WI38 (cell line): ENCODE data around the gene ZBTB25.

Experiments used
- H3K4me3 ChIP-seq: 2 replicates; pipeline ENCODE4 v1.5.1; 2011; ENCODE audit warnings: low read depth, mild to moderate bottlenecking, control low read depth, low read length
- TF ChIP-seq, protein P1 (sequence below): IDR thresholded peaks from 2 replicates; pipeline ENCODE4 v1.5.1; 2012; ENCODE audit warnings: low read depth, mild to moderate bottlenecking, control low read depth, low read length

ZBTB25 gene

GRCh38 chr14:64474041-64474440 is 29.6 kb downstream of the ZBTB25 start:
- no peak overlapping the region for H3K4me3 ChIP-seq

DNA sequence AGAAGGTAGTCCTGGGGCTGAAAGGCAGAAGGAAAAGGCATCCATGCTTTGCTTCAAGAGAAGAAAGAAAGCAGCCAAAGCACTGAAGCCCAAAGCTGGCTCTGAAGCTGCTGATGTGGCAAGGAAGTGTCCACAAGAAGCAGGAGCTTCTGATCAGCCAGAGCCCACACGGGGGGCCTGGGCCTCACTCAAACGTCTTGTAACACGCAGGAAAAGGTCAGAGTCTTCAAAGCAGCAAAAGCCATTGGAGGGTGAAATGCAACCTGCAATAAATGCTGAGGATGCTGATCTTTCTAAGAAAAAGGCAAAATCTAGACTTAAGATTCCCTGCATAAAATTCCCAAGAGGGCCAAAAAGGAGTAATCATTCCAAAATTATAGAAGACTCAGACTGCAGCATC is 35.2 kb downstream of the ZBTB25 start:
- H3K4me3 ChIP-seq = no peak overlapping the region
- TF ChIP-seq, protein P1, sequence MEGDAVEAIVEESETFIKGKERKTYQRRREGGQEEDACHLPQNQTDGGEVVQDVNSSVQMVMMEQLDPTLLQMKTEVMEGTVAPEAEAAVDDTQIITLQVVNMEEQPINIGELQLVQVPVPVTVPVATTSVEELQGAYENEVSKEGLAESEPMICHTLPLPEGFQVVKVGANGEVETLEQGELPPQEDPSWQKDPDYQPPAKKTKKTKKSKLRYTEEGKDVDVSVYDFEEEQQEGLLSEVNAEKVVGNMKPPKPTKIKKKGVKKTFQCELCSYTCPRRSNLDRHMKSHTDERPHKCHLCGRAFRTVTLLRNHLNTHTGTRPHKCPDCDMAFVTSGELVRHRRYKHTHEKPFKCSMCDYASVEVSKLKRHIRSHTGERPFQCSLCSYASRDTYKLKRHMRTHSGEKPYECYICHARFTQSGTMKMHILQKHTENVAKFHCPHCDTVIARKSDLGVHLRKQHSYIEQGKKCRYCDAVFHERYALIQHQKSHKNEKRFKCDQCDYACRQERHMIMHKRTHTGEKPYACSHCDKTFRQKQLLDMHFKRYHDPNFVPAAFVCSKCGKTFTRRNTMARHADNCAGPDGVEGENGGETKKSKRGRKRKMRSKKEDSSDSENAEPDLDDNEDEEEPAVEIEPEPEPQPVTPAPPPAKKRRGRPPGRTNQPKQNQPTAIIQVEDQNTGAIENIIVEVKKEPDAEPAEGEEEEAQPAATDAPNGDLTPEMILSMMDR = no peak

More at GRCh38 chr14:64474041-64474440, 29.6 kb downstream of the ZBTB25 start:
- TF ChIP-seq, protein P1 = no peak

- no peak overlapping the region for H3K4me3 ChIP-seq
- TF ChIP-seq, protein P1 = no peak
Measured at GRCh38 chr14:64467566-64467965, 36.1 kb downstream of the ZBTB25 start.

GRCh38 chr14:64467101-64467500 is 36.5 kb downstream of the ZBTB25 start:
- no peak overlapping the region for H3K4me3 ChIP-seq
- TF ChIP-seq, protein P1 = no peak

DNA sequence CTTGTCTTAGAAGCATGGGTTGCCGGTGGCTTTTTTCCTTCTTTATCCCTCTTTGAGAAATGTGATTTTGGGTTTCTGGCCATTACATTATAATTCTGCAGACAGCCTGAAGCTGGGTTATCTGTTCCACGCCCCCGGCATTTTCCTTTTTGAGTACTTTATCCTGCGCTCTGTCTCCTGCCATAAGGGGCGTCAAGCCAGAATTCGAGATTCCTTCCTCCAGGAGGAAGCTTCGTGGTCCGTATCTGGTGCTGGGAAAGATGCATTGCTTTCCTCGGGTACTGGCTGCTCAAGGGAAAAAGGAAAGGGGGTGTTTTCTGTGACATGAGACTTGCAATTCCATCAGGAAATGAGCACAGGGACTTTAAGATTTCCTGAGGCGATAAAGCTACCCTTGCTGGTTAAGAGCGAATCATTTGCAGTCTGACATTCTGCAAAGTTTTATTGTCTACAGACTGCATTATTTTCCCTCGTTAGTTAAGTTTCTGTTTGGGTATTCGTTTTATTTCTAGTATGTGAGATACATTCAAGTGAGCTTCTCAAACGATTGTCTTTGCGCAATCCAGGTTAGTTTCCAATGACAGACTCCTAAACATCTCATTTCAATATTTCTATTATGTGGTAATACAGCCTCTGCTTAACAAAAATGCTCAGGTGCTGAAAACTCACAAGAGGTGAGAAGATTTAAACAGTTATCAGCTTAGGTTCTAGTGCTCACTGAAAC is 37.6 kb downstream of the ZBTB25 start:
- TF ChIP-seq, protein P1 = peak; percentile 31

DNA sequence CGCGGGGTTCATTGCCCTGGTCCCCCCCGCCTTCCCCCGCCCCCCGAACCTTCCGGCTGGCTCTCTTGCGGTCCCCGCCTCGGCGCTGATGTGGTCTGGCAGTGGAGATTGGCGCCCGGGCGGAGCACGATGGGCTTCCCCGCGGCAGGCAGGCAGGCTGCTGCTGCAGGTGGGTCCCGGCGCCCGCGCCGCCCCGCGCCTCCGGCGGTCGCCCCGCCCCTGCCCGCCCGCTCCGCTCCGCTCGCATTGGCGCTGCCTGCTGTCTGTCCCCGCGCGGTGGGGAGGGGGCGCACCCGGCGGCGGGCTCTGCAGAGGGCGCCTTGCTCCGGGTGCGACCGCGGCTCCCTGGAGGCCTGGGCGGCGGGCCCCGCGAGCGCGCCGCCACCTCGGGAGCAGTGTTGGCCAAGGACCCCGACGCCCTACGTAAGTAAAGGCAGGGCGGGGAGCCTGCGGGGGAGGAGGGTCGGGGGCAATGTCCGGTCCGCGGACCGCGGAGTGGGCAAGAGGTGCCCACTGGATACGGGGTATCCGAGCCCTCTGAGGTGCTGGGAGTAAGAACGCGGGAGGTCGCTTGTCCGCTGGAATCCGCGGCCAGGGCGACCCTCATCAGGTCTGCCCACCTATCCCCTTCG is 38.3 kb downstream of the ZBTB25 start, which contains the start of gene AKAP5:
AKAP5 (plus strand) TSS at position 309 of the 632 bp plus-strand sequence. CDS start 2,896 bp downstream, outside the sequence.
- TF ChIP-seq, protein P1 = no peak
- H3K4me3 ChIP-seq = peak within 1 kb of the TSS; percentile 66

More for the DNA sequence above, 37.6 kb downstream of the ZBTB25 start:
- peak overlapping the region; percentile 66 for H3K4me3 ChIP-seq

- TF ChIP-seq, protein P1 = no peak
- H3K4me3 ChIP-seq = peak overlapping the region; percentile 66
Measured at GRCh38 chr14:64464651-64465050, 39.0 kb downstream of the ZBTB25 start.
